AG04449 (cell line): ENCODE data around the gene RAD51B.

ENCODE experiments used
- CTCF ChIA-PET: fragments of 350-600 bp; formaldehyde crosslinking; extraction: SDS; loops from one replicate; lab custom pipeline; 2021; ENCODE audit warnings: antibody characterized with exemption; lab: Yijun Ruan, JAX
- POLR2A ChIA-PET: fragments of 400-600, 350-600 bp; formaldehyde crosslinking; extraction: SDS; loops from one replicate; lab custom pipeline; 2020; ENCODE audit warnings: antibody characterized with exemption, inconsistent platforms; lab: Yijun Ruan, JAX
- DNase-seq: peaks from one replicate; pipeline ENCODE4 v3.0.0-alpha.2; 2010; ENCODE audit warnings: low read depth, low spot score
- H3K4me3 ChIP-seq: 2 replicates; pipeline ENCODE4 v1.5.1; 2011; ENCODE audit warnings: low read depth, mild to moderate bottlenecking, control low read depth, low read length
- TF ChIP-seq, protein P1 (sequence below): IDR thresholded peaks from one replicate; pipeline ENCODE4 v1.5.1; 2011; ENCODE audit warnings: mild to moderate bottlenecking, moderate library complexity, low read length, control low read depth, inconsistent platforms; ENCODE audit not compliant: insufficient read depth; ENCODE audit errors: missing control alignments

Gene RAD51B

DNA sequence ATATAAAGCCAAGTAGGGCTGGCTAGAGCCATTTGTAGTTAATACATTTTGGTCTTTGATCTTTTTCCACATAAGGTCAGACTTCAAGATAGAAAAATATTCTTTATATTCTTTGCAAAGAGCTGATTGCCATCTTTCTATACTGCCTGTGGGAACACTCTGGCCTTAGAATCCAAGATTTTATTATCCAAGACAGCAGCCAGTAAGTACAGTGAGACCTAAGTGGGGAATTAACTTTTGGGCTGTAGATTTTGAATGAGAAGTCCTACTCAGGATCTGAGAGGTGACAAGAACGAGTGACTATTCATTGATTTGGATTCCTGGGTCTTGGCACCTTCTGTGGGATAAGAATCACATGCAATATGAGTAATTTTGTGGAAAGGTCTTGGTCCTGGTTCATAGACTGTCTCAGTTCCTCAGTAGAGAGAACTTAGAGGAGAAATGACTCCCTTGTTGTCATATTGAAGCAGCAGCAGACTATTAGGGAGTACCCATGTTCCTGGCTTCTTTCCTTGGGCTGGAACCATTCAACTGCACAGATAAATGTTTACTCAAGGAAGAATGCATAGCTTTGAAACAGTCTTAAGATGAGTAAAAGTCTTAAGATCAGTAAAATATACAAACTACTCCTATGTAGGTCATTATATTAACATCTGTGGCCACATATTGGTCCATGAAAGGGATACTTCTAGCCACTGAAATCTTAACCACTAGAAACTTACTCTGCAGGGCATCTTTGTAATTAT lies 353.8 kb downstream of the RAD51B start:
- TF ChIP-seq, protein P1, sequence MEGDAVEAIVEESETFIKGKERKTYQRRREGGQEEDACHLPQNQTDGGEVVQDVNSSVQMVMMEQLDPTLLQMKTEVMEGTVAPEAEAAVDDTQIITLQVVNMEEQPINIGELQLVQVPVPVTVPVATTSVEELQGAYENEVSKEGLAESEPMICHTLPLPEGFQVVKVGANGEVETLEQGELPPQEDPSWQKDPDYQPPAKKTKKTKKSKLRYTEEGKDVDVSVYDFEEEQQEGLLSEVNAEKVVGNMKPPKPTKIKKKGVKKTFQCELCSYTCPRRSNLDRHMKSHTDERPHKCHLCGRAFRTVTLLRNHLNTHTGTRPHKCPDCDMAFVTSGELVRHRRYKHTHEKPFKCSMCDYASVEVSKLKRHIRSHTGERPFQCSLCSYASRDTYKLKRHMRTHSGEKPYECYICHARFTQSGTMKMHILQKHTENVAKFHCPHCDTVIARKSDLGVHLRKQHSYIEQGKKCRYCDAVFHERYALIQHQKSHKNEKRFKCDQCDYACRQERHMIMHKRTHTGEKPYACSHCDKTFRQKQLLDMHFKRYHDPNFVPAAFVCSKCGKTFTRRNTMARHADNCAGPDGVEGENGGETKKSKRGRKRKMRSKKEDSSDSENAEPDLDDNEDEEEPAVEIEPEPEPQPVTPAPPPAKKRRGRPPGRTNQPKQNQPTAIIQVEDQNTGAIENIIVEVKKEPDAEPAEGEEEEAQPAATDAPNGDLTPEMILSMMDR: no peak
- DNase-seq: peak; percentile 29
- ChIA-PET POLR2A (no interaction called here), CTCF (no interaction called here)
- H3K4me3 ChIP-seq: no peak overlapping the region

DNA sequence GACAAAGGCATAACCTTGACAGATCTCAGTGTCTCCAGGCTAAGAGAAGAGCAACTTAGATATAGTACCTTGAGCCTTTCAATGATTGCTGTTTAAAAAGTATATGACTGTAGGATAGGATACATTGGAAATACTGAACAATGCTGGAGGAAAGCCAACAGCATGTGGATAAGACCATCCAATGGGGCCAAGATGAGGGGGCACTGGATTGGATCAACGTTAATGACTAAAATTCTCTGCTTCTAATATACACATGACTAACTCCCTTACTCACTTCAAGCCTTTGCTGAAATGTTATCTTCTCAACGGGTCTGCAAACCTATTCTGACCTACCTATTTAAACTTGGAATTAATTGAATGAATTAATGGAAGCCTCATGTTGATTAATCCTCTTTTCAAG lies 354.9 kb downstream of the RAD51B start:
- CTCF ChIA-PET: no interaction called here
- TF ChIP-seq, protein P1: no peak
- no peak overlapping the region for H3K4me3 ChIP-seq
- POLR2A ChIA-PET: no interaction called here
- no peak for DNase-seq

DNA sequence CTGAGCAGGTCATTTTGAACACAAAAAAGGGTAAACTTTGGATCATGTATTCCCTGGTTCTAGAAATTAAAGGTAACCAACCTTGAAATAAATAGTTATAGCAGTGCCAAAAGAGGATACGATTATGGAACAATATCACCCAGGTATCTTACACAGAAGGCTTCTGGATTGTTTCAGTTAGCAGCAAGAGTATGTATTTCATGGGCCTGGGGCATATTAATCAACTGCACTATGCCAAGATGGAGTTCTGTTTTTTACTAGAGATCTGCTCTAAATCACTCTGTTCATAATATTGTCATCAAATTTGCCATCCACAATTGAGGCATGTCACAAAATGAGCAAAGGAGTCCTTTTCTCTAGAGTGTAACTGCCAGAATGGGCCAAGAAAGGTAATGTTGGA lies 357.1 kb downstream of the RAD51B start:
- TF ChIP-seq, protein P1: no peak
- no peak for DNase-seq
- ChIA-PET POLR2A (no interaction called here), CTCF (no interaction called here)
- H3K4me3 ChIP-seq: no peak overlapping the region

DNA sequence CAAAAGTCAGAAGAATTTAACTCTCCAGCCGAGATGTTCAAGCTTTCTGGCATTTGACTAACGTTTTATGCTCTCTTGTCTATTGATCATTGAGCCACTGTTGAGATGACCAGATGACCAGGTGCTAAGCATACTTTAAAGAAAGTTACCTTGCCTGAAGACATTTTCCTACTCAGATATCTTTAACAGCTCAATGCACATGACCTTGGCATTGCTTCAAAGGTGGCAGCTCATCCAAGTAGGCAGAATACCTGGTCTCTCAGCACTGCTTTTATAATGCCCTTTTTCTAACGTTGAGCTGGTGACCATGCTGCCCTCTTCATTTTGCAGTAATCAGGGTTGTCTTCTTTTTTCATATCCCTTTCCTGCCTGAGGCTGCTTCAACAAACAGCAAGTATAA lies 358.1 kb downstream of the RAD51B start:
- POLR2A ChIA-PET: no interaction called here
- no peak for DNase-seq
- CTCF ChIA-PET: no interaction called here
- TF ChIP-seq, protein P1: no peak
- no peak overlapping the region for H3K4me3 ChIP-seq

DNA sequence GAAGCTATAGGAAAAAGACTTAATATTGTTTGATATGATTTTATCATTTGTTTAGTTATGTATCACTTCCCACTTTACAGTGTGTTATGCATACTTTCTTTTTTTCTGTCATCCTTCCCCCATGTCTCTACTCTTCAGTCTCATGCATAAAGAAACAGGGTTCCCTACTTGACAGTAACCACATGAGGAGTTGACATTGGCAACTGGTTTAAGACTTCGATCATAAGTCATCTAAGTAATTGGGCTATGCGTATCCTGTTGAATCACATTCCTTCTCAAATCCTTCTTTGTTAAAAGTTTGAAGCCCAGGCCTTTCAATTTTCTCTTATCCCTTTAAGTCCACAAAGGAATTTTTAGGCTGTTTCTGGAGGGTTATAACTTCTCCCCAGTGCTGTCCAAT lies 358.7 kb downstream of the RAD51B start:
- POLR2A ChIA-PET: no interaction called here
- DNase-seq: no peak
- CTCF ChIA-PET: no interaction called here
- TF ChIP-seq, protein P1: no peak
- H3K4me3 ChIP-seq: no peak overlapping the region

DNA sequence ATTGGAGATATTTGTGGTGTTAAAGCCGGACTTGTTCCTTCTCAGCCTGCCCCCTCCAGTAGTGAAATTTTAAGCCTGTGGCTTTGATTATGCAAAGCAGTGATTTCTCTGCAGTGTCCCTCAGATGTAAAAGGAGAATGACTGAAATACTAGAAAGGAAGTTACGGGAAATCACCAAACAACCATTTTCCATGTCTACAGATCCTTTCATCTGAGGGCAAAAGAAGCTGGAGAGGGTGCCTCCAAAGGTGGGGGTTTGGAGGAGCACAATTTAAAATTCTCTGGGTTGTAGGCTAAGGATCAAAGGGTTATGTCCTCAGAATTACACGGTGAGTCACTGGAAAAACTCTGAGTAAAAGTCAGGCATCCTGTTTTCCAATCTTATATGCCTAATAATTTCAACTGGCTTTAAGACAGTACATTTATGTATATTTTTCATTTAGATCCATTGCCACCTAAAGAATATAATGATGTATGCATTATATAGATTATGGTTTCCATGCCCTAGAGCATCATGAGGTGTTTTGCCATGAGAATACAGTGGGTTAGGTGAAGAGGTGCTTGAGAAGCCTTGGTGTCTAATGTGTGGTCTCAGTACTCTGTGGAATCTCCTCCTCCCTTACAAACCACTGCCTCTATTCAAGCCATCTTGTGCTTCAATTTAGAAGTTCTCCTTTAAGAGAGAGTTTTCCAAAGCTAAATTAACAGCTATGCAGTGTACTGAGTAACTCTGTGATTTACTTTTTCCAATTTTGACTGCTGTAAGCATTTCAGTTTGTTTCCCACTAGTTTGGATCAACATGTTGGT lies 362.1 kb downstream of the RAD51B start:
- ChIA-PET POLR2A (no interaction called here), CTCF (no interaction called here)
- TF ChIP-seq, protein P1: no peak
- DNase-seq: no peak
- no peak overlapping the region for H3K4me3 ChIP-seq
